ENCODE results near the gene HSPA2. TPM values are rescaled to one million over a fixed set of nuclear protein-coding genes. Genes with fewer than 3 reads are reported as not detected.

The HSPA2 gene
- polyA plus RNA-seq, 4 donors: 1.4 to 14.5 (median 6.2) TPM

GRCh38 chr14:64574371-64575107, 34.0 kb downstream of the HSPA2 start:
- 91 to 92% (median 92%) methylated on average over 6 of the region's 6 CpGs for whole genome bisulfite sequencing, 3 donors
- Histone ChIP-seq H3K36me3 (ENCODE audit: control insufficient read depth in 3 of 3, insufficient read depth in 2 of 3, low read depth in 1 of 3, low read length in 3 of 3) (no peaks in the 10 kb centered on the region), H3K27me3 (ENCODE audit: control insufficient read depth in 3 of 3, insufficient read depth in 3 of 3, low read length in 3 of 3) (no peaks in the 10 kb centered on the region), H3K27ac (ENCODE audit: low read depth in 1 of 3, low read length in 2 of 3) (no peak overlapping the region), H3K4me1 (ENCODE audit: control insufficient read depth in 3 of 3, insufficient read depth in 2 of 3, low read depth in 1 of 3, low read length in 2 of 3) (no peaks in the 10 kb centered on the region), H3K9me3 (ENCODE audit: control insufficient read depth in 2 of 2, insufficient read depth in 1 of 2, low read depth in 1 of 2, low read length in 1 of 2) (no peaks in the 10 kb centered on the region), H3K4me3 (ENCODE audit: low read depth in 1 of 3, low read length in 3 of 3) (no peak overlapping the region)
- DNase-seq: no peak
- no peak for FAIRE-seq

DNA sequence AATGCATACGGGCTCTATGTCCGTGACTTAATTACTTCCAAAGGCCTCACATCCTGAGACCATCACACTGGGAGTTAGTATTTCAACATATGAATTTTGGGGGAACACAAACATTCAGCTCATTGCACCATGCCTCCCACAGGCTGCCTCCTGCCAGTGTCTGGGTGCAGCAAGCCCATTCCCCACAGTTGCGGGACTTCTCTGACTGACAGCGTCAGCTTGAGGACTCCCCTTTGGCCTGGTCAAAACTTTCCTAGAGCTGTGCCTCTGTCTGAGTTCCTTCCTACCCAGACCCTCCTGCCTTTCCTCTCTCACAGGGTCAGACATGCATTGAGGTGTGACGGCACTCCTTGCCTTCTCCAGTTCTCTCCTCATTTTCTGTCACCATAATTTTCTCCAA, 36.7 kb downstream of the HSPA2 start:
- Histone ChIP-seq H3K36me3 (ENCODE audit: control insufficient read depth in 3 of 3, insufficient read depth in 2 of 3, low read depth in 1 of 3, low read length in 3 of 3) (no peaks in the 10 kb centered on the region), H3K27ac (ENCODE audit: low read depth in 1 of 3, low read length in 2 of 3) (no peak overlapping the region), H3K4me3 (ENCODE audit: low read depth in 1 of 3, low read length in 3 of 3) (no peak overlapping the region), H3K4me1 (ENCODE audit: control insufficient read depth in 3 of 3, insufficient read depth in 2 of 3, low read depth in 1 of 3, low read length in 2 of 3) (peaks cover 0 to 3% (median 0%) of the 10 kb centered on the region in 3 donors), H3K9me3 (ENCODE audit: control insufficient read depth in 2 of 2, insufficient read depth in 1 of 2, low read depth in 1 of 2, low read length in 1 of 2) (no peaks in the 10 kb centered on the region), H3K27me3 (ENCODE audit: control insufficient read depth in 3 of 3, insufficient read depth in 3 of 3, low read length in 3 of 3) (no peaks in the 10 kb centered on the region)
- FAIRE-seq (no peak), DNase-seq (no peak)
- WGBS, 3 donors: 79 to 96% (median 84%) methylated on average over 5 of the region's 5 CpGs

GRCh38 chr14:64580467-64580866, 39.9 kb downstream of the HSPA2 start:
- H3K27ac ChIP-seq (ENCODE audit: low read depth in 1 of 3, low read length in 2 of 3): no peak overlapping the region
- H3K36me3 ChIP-seq (ENCODE audit: control insufficient read depth in 3 of 3, insufficient read depth in 2 of 3, low read depth in 1 of 3, low read length in 3 of 3): no peaks in the 10 kb centered on the region
- H3K27me3 ChIP-seq (ENCODE audit: control insufficient read depth in 3 of 3, insufficient read depth in 3 of 3, low read length in 3 of 3): no peaks in the 10 kb centered on the region
- no peak overlapping the region for H3K4me3 ChIP-seq (ENCODE audit: low read depth in 1 of 3, low read length in 3 of 3)
- no peaks in the 10 kb centered on the region for H3K9me3 ChIP-seq (ENCODE audit: control insufficient read depth in 2 of 2, insufficient read depth in 1 of 2, low read depth in 1 of 2, low read length in 1 of 2)
- 77 to 85% (median 83%) methylated on average over 7 of the region's 7 CpGs for WGBS, 3 donors
- FAIRE-seq (no peak), DNase-seq (no peak)
- peaks cover 0 to 3% (median 0%) of the 10 kb centered on the region in 3 donors for H3K4me1 ChIP-seq (ENCODE audit: control insufficient read depth in 3 of 3, insufficient read depth in 2 of 3, low read depth in 1 of 3, low read length in 2 of 3)

GRCh38 chr14:64581363-64581762, 40.8 kb downstream of the HSPA2 start:
- no peak for FAIRE-seq
- 70 to 80% (median 75%) methylated on average over 2 of the region's 2 CpGs for WGBS, 3 donors

DNA sequence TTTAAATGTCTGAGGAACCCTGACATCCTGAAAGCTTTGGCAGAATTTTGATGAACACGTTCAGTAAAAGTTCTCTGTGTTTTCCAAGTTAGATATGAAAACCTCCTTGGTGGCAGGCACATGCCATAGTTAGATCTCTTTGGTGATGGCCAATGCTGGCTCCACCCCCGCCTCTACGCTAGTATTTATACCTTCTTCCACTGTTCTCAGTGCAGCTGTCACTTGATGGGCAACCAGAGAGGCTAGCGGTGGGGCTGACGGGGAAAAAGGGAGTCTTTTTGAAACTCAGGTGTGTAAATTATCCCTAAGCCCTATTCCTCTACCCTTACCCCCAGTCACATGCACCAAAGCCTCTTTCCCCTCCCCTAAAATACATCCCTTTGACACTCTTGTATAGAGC, 41.3 kb downstream of the HSPA2 start:
- 67 to 84% (median 78%) methylated on average over 5 of the region's 5 CpGs for WGBS, 3 donors
- FAIRE-seq: no peak
- no peak for DNase-seq
- H3K9me3 ChIP-seq (ENCODE audit: control insufficient read depth in 2 of 2, insufficient read depth in 1 of 2, low read depth in 1 of 2, low read length in 1 of 2): no peaks in the 10 kb centered on the region
- H3K36me3 ChIP-seq (ENCODE audit: control insufficient read depth in 3 of 3, insufficient read depth in 2 of 3, low read depth in 1 of 3, low read length in 3 of 3): no peaks in the 10 kb centered on the region
- no peak overlapping the region for H3K4me3 ChIP-seq (ENCODE audit: low read depth in 1 of 3, low read length in 3 of 3)
- no peak overlapping the region for H3K27ac ChIP-seq (ENCODE audit: low read depth in 1 of 3, low read length in 2 of 3)
- H3K4me1 ChIP-seq (ENCODE audit: control insufficient read depth in 3 of 3, insufficient read depth in 2 of 3, low read depth in 1 of 3, low read length in 2 of 3): peaks cover 0 to 3% (median 0%) of the 10 kb centered on the region in 3 donors
- no peaks in the 10 kb centered on the region for H3K27me3 ChIP-seq (ENCODE audit: control insufficient read depth in 3 of 3, insufficient read depth in 3 of 3, low read length in 3 of 3)

More at GRCh38 chr14:64581363-64581762, 40.8 kb downstream of the HSPA2 start:
- Histone ChIP-seq H3K36me3 (ENCODE audit: control insufficient read depth in 3 of 3, insufficient read depth in 2 of 3, low read depth in 1 of 3, low read length in 3 of 3) (no peaks in the 10 kb centered on the region), H3K27ac (ENCODE audit: low read depth in 1 of 3, low read length in 2 of 3) (no peak overlapping the region), H3K4me3 (ENCODE audit: low read depth in 1 of 3, low read length in 3 of 3) (no peak overlapping the region), H3K4me1 (ENCODE audit: control insufficient read depth in 3 of 3, insufficient read depth in 2 of 3, low read depth in 1 of 3, low read length in 2 of 3) (peaks cover 0 to 3% (median 0%) of the 10 kb centered on the region in 3 donors), H3K9me3 (ENCODE audit: control insufficient read depth in 2 of 2, insufficient read depth in 1 of 2, low read depth in 1 of 2, low read length in 1 of 2) (no peaks in the 10 kb centered on the region), H3K27me3 (ENCODE audit: control insufficient read depth in 3 of 3, insufficient read depth in 3 of 3, low read length in 3 of 3) (no peaks in the 10 kb centered on the region)
- DNase-seq: no peak

DNA sequence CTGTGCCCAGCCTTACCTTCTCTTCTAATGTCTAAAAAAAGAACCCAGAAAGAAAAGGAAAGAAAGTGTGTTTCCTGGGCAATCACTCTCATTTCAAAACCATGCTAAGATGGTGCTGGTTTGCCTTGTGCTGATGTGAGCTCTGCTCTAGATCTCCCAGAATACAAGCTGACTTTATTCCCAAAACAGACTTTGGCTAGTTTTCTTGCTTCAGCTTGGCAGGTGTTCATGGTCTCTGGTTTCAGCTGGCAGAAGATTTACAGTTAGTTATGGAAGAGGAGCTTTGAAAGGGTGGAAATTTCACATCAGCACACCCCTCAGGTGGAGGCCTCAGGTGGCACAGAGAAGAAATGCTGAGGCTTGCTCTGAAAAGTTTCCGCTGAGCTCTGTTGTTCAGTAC, 43.6 kb downstream of the HSPA2 start:
- no peaks in the 10 kb centered on the region for H3K9me3 ChIP-seq (ENCODE audit: control insufficient read depth in 2 of 2, insufficient read depth in 1 of 2, low read depth in 1 of 2, low read length in 1 of 2)
- DNase-seq: no peak
- no peaks in the 10 kb centered on the region for H3K36me3 ChIP-seq (ENCODE audit: control insufficient read depth in 3 of 3, insufficient read depth in 2 of 3, low read depth in 1 of 3, low read length in 3 of 3)
- H3K4me1 ChIP-seq (ENCODE audit: control insufficient read depth in 3 of 3, insufficient read depth in 2 of 3, low read depth in 1 of 3, low read length in 2 of 3): peaks cover 0 to 3% (median 0%) of the 10 kb centered on the region in 3 donors
- H3K27ac ChIP-seq (ENCODE audit: low read depth in 1 of 3, low read length in 2 of 3): no peak overlapping the region
- no peak overlapping the region for H3K4me3 ChIP-seq (ENCODE audit: low read depth in 1 of 3, low read length in 3 of 3)
- no peak for FAIRE-seq
- WGBS, 3 donors: 100% methylated on average over 1 of the region's 1 CpG
- no peaks in the 10 kb centered on the region for H3K27me3 ChIP-seq (ENCODE audit: control insufficient read depth in 3 of 3, insufficient read depth in 3 of 3, low read length in 3 of 3)

- no peak for FAIRE-seq
Observed at GRCh38 chr14:64591809-64592208, 51.3 kb downstream of the HSPA2 start.

More at GRCh38 chr14:64591809-64592208, 51.3 kb downstream of the HSPA2 start:
- H3K4me3 ChIP-seq (ENCODE audit: low read depth in 1 of 3, low read length in 3 of 3): no peak overlapping the region
- H3K4me1 ChIP-seq (ENCODE audit: control insufficient read depth in 3 of 3, insufficient read depth in 2 of 3, low read depth in 1 of 3, low read length in 2 of 3): no peaks in the 10 kb centered on the region
- no peaks in the 10 kb centered on the region for H3K36me3 ChIP-seq (ENCODE audit: control insufficient read depth in 3 of 3, insufficient read depth in 2 of 3, low read depth in 1 of 3, low read length in 3 of 3)
- no peaks in the 10 kb centered on the region for H3K9me3 ChIP-seq (ENCODE audit: control insufficient read depth in 2 of 2, insufficient read depth in 1 of 2, low read depth in 1 of 2, low read length in 1 of 2)
- H3K27me3 ChIP-seq (ENCODE audit: control insufficient read depth in 3 of 3, insufficient read depth in 3 of 3, low read length in 3 of 3): no peaks in the 10 kb centered on the region
- WGBS, 3 donors: 87 to 96% (median 95%) methylated on average over 3 of the region's 3 CpGs
- no peak for DNase-seq
- H3K27ac ChIP-seq (ENCODE audit: low read depth in 1 of 3, low read length in 2 of 3): no peak overlapping the region

All from small intestine (tissue), 7 donors.